IMR-90 (cell line): ENCODE results near the gene SCPEP1. TPM values are rescaled to one million over a fixed set of nuclear protein-coding genes. Genes with fewer than 3 reads are reported as not detected.
A peak's percentile ranks its signal among the peaks of the same experiment; 100 is the strongest.

ENCODE experiments used
- ATAC-seq: fragments of 200-7000 bp; cut with Tn5 transposase; 2 replicates; pipeline ENCODE4 v1.9.1; 2020; ENCODE audit warnings: low read depth, mild to moderate bottlenecking, moderate library complexity
- BruUV-seq: library from RNA; stranded (reverse); fragments of 400-500 nt; replicated peaks from 2 replicates; lab custom pipeline; 2021; lab: Mats Ljungman, UMichigan
- CTCF ChIA-PET: fragments of 300-600 bp; formaldehyde crosslinking; extraction: SDS; loops from one replicate; lab custom pipeline; 2021; ENCODE audit warnings: antibody characterized with exemption; lab: Yijun Ruan, JAX
- POLR2A ChIA-PET: fragments of 300-600 bp; sonication (Branson Sonifier 250); formaldehyde crosslinking; loops from one replicate; lab custom pipeline; 2022; ENCODE audit warnings: antibody characterized with exemption; ENCODE audit not compliant: unreplicated experiment; lab: Charles Lee
- DNase-seq: peaks from one replicate; pipeline ENCODE4 v3.0.0; 2013
- H2AFZ ChIP-seq: replicated peaks from 2 replicates; pipeline ENCODE3; 2013; ENCODE audit warnings: low read length, mild to moderate bottlenecking; ENCODE audit not compliant: poor library complexity
- H2AK5ac ChIP-seq: 2 replicates; pipeline ENCODE4 v1.6.1; 2013; ENCODE audit warnings: low read depth, low read length, inconsistent platforms
- H2AK9ac ChIP-seq: replicated peaks from 2 replicates; pipeline ENCODE3; 2013; ENCODE audit warnings: mild to moderate bottlenecking, low read depth, low read length, moderate library complexity; ENCODE audit not compliant: poor library complexity
- H2BK120ac ChIP-seq: 2 replicates; pipeline ENCODE4 v1.6.1; 2013; ENCODE audit warnings: low read depth, low read length, inconsistent platforms
- H2BK15ac ChIP-seq: 3 replicates; pipeline ENCODE4 v1.6.1; 2013; ENCODE audit warnings: low read depth, low read length, inconsistent platforms
- H2BK20ac ChIP-seq: 2 replicates; pipeline ENCODE4 v1.6.1; 2013; ENCODE audit warnings: low read depth, mild to moderate bottlenecking, inconsistent platforms, low read length, moderate library complexity
- H2BK5ac ChIP-seq: 2 replicates; pipeline ENCODE4 v1.6.1; 2013; ENCODE audit warnings: mild to moderate bottlenecking, low read depth, low read length, inconsistent platforms; ENCODE audit not compliant: poor library complexity, severe bottlenecking
- H3K14ac ChIP-seq: replicated peaks from 2 replicates; pipeline ENCODE4 v1.6.1; 2013; ENCODE audit warnings: low read depth, low read length, inconsistent platforms
- H3K18ac ChIP-seq: 2 replicates; pipeline ENCODE4 v1.6.1; 2013; ENCODE audit warnings: low read depth, low read length, control low read depth
- H3K23ac ChIP-seq: 2 replicates; pipeline ENCODE4 v1.6.1; 2013; ENCODE audit warnings: low read depth, low read length, inconsistent platforms
- H3K27ac ChIP-seq: 2 replicates; pipeline ENCODE4 v1.5.1; 2013; ENCODE audit warnings: mild to moderate bottlenecking, control low read depth, low read length; ENCODE audit not compliant: insufficient read depth
- H3K27me3 ChIP-seq: 2 replicates; pipeline ENCODE4 v1.6.1; 2013; ENCODE audit warnings: low read length; ENCODE audit not compliant: control insufficient read depth, insufficient read depth
- H3K36me3 ChIP-seq: 2 replicates; pipeline ENCODE4 v1.6.1; 2013; ENCODE audit warnings: low read length, mixed read lengths; ENCODE audit not compliant: control insufficient read depth, insufficient read depth
- H3K4ac ChIP-seq: 2 replicates; pipeline ENCODE4 v1.6.1; 2013; ENCODE audit warnings: low read depth, low read length, inconsistent platforms
- H3K4me1 ChIP-seq: 2 replicates; pipeline ENCODE4 v1.6.1; 2013; ENCODE audit warnings: low read length, mixed read lengths; ENCODE audit not compliant: control insufficient read depth, insufficient read depth
- H3K4me2 ChIP-seq: 2 replicates; pipeline ENCODE4 v1.6.1; 2013; ENCODE audit warnings: low read depth, mild to moderate bottlenecking, control low read depth, low read length, moderate library complexity
- H3K4me3 ChIP-seq: 2 replicates; pipeline ENCODE4 v1.5.1; 2013; ENCODE audit warnings: low read depth, mild to moderate bottlenecking, control low read depth, low read length, moderate library complexity; ENCODE audit not compliant: insufficient read depth
- H3K56ac ChIP-seq: 2 replicates; pipeline ENCODE4 v1.6.1; 2013; ENCODE audit warnings: low read length, inconsistent platforms; ENCODE audit not compliant: insufficient read depth; ENCODE audit errors: extremely low read depth
- H3K79me1 ChIP-seq, 2 experiments: 2 replicates each; pipeline ENCODE4 v1.6.1; 2013; ENCODE audit warnings: low read length in 2 of 2, inconsistent platforms in 1 of 2, low read depth in 1 of 2
- H3K9ac ChIP-seq: 2 replicates; pipeline ENCODE4 v1.6.1; 2013; ENCODE audit warnings: low read depth, low read length, control low read depth
- H3K9me1 ChIP-seq: 2 replicates; pipeline ENCODE4 v1.6.1; 2013; ENCODE audit warnings: low read length, inconsistent platforms; ENCODE audit not compliant: insufficient read depth
- H3K9me3 ChIP-seq: 2 replicates; pipeline ENCODE4 v1.6.1; 2013; ENCODE audit warnings: low read length; ENCODE audit not compliant: control insufficient read depth, insufficient read depth
- H4K20me1 ChIP-seq: 2 replicates; pipeline ENCODE4 v1.6.1; 2013; ENCODE audit warnings: low read length, inconsistent platforms; ENCODE audit not compliant: insufficient read depth
- H4K5ac ChIP-seq: 2 replicates; pipeline ENCODE4 v1.6.1; 2013; ENCODE audit warnings: mild to moderate bottlenecking, low read depth, low read length, control low read depth
- H4K8ac ChIP-seq, 2 experiments: 2 replicates each; pipeline ENCODE4 v1.6.1; 2013; ENCODE audit warnings: low read depth in 2 of 2, low read length in 2 of 2, control low read depth in 1 of 2, inconsistent platforms in 1 of 2
- H4K91ac ChIP-seq: 2 replicates; pipeline ENCODE4 v1.6.1; 2013; ENCODE audit warnings: low read depth, low read length, inconsistent platforms; ENCODE audit not compliant: insufficient read depth
- BHLHE40 ChIP-seq: fragments of 150-350 bp; IDR thresholded peaks from 2 replicates; pipeline ENCODE4 v1.6.1; 2016; ENCODE audit warnings: mild to moderate bottlenecking, low read depth, low read length
- CEBPB ChIP-seq: IDR thresholded peaks from 2 replicates; pipeline ENCODE4 v1.6.1; 2012; ENCODE audit warnings: low read depth, low read length, improper control_type of control experiment
- CHD1 ChIP-seq: IDR thresholded peaks from 2 replicates; pipeline ENCODE4 v1.6.1; 2012; ENCODE audit warnings: low read depth, low read length, improper control_type of control experiment
- CTCF ChIP-seq: conservative IDR thresholded peaks from 2 replicates; pipeline ENCODE4 v1.5.1; 2012; ENCODE audit warnings: mild to moderate bottlenecking, low read depth, low read length, improper control_type of control experiment
- FOS ChIP-seq: fragments of 150-350 bp; IDR thresholded peaks from 2 replicates; pipeline ENCODE4 v1.6.1; 2016; ENCODE audit warnings: low read depth, low read length
- MAFK ChIP-seq: IDR thresholded peaks from 2 replicates; pipeline ENCODE4 v1.6.1; 2012; ENCODE audit warnings: low read depth, low read length, improper control_type of control experiment
- MAZ ChIP-seq: IDR thresholded peaks from 2 replicates; pipeline ENCODE4 v1.6.1; 2012; ENCODE audit warnings: low read depth, mild to moderate bottlenecking, low read length, improper control_type of control experiment, moderate library complexity, borderline replicate concordance
- MXI1 ChIP-seq: IDR thresholded peaks from 2 replicates; pipeline ENCODE4 v1.6.1; 2012; ENCODE audit warnings: low read depth, mild to moderate bottlenecking, low read length, moderate library complexity, borderline replicate concordance
- NFE2L2 ChIP-seq: fragments of 150-350 bp; IDR thresholded peaks from 2 replicates; pipeline ENCODE4 v1.6.1; 2016; ENCODE audit warnings: low read depth, mild to moderate bottlenecking, low read length
- POLR2A ChIP-seq: IDR thresholded peaks from 2 replicates; pipeline ENCODE4 v1.6.1; 2012; ENCODE audit warnings: mild to moderate bottlenecking, low read depth, low read length
- RAD21 ChIP-seq: IDR thresholded peaks from 2 replicates; pipeline ENCODE4 v1.6.1; 2012; ENCODE audit warnings: low read length, improper control_type of control experiment
- RCOR1 ChIP-seq: IDR thresholded peaks from 2 replicates; pipeline ENCODE4 v1.6.1; 2012; ENCODE audit warnings: mild to moderate bottlenecking, low read length, improper control_type of control experiment; ENCODE audit not compliant: insufficient replicate concordance
- RFX5 ChIP-seq: IDR thresholded peaks from 2 replicates; pipeline ENCODE4 v1.8.0; 2012; ENCODE audit warnings: low read depth, mild to moderate bottlenecking, low read length, moderate library complexity
- SMC3 ChIP-seq: fragments of 150-350 bp; IDR thresholded peaks from 2 replicates; pipeline ENCODE4 v1.6.1; 2016; ENCODE audit warnings: low read depth, mild to moderate bottlenecking, antibody characterized with exemption, low read length, moderate library complexity
- WGBS, 2 experiments: methylation state at CpG; one replicate each; pipeline versions ENCODE4 v1.1.5 to v1.1.7; 2013; ENCODE audit warnings: missing lambda C conversion rate in 2 of 2; ENCODE audit not compliant: insufficient read length in 1 of 2; ENCODE audit errors: extremely low coverage in 2 of 2; 5-methylcytosine and 5-hydroxymethylcytosine counted together
- dilution Hi-C: fragments of 300-500 bp; cut with HindIII; formaldehyde crosslinking; loops from one replicate; pipeline ENCODE4 v1.14.3; 2018; ENCODE audit warnings: low sequenced_read_pairs; ENCODE audit not compliant: unreplicated experiment
- in situ Hi-C: fragments of 300-500 bp; cut with MboI; formaldehyde crosslinking; loops from 3 replicates; pipeline ENCODE4 v1.14.3; 2019; ENCODE audit warnings: low sequenced_read_pairs, inconsistent platforms, mixed read lengths
- intact Hi-C: fragments of 100-400 bp; cut with micrococcal nuclease; formaldehyde crosslinking; loops from 2 replicates; pipeline ENCODE4 v1.10.0; 2022
- polyA plus RNA-seq, 3 experiments: library from polyadenylated mRNA; depleted of rRNA; stranded (reverse); fragments of >200 nt; gene quantifications; 2 replicates each; pipeline ENCODE4 v1.2.3, GENCODE V29; 2012; ENCODE audit warnings: low replicate concordance in 1 of 3
- total RNA-seq: library from RNA; depleted of rRNA; stranded (reverse); fragments of >200 nt; gene quantifications from 2 replicates; pipeline ENCODE4 v1.2.3, GENCODE V29; 2012
- TF ChIP-seq, protein P1 (sequence below): fragments of 150-350 bp; IDR thresholded peaks from 2 replicates; pipeline ENCODE4 v1.6.1; 2016; ENCODE audit warnings: low read depth, mild to moderate bottlenecking, low read length, moderate library complexity, borderline replicate concordance
- TF ChIP-seq, protein P2 (sequence below): fragments of 150-350 bp; IDR thresholded peaks from 2 replicates; pipeline ENCODE4 v1.6.1; 2017; ENCODE audit warnings: mild to moderate bottlenecking, antibody characterized with exemption, low read length, low read depth

The SCPEP1 gene
- total and polyA plus RNA-seq, 2 of the 4 experiments (the other 2 are of a cell fraction) = 16.5 to 32.1 TPM

- H3K56ac ChIP-seq = no peak overlapping the region
- no peak overlapping the region for H2BK15ac ChIP-seq
- intact Hi-C loops = no loop called here
- peak; percentile 26 for DNase-seq
- no peak overlapping the region for H3K4me3 ChIP-seq
- no peak overlapping the region for H2BK5ac ChIP-seq
- CTCF ChIA-PET = no interaction called here
- H3K79me1 ChIP-seq = no peaks in the 10 kb centered on the region
- dilution Hi-C loops = no loop called here
- H3K36me3 ChIP-seq = 0 out of 2 replicates have a peak, but pooled peaks cover 6% of the 10 kb centered on the region
- H3K9ac ChIP-seq = no peak overlapping the region
- H4K5ac ChIP-seq = no peak overlapping the region
- H3K4ac ChIP-seq = no peak overlapping the region
- TF ChIP-seq SMC3 = no peak
- TF ChIP-seq RCOR1 = no peak
- TF ChIP-seq CEBPB = no peak
- TF ChIP-seq RAD21 = no peak
- TF ChIP-seq MAZ = no peak
- no peak for TF ChIP-seq MXI1
- no peak for TF ChIP-seq NFE2L2
- no peak for TF ChIP-seq BHLHE40
- TF ChIP-seq, protein P1, sequence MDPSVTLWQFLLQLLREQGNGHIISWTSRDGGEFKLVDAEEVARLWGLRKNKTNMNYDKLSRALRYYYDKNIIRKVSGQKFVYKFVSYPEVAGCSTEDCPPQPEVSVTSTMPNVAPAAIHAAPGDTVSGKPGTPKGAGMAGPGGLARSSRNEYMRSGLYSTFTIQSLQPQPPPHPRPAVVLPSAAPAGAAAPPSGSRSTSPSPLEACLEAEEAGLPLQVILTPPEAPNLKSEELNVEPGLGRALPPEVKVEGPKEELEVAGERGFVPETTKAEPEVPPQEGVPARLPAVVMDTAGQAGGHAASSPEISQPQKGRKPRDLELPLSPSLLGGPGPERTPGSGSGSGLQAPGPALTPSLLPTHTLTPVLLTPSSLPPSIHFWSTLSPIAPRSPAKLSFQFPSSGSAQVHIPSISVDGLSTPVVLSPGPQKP = no peak
- no peak for TF ChIP-seq FOS
- no peak for TF ChIP-seq MAFK
- no peak for TF ChIP-seq CTCF
- TF ChIP-seq, protein P2, sequence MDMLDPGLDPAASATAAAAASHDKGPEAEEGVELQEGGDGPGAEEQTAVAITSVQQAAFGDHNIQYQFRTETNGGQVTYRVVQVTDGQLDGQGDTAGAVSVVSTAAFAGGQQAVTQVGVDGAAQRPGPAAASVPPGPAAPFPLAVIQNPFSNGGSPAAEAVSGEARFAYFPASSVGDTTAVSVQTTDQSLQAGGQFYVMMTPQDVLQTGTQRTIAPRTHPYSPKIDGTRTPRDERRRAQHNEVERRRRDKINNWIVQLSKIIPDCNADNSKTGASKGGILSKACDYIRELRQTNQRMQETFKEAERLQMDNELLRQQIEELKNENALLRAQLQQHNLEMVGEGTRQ = no peak
- TF ChIP-seq RFX5 = no peak
- TF ChIP-seq CHD1 = no peak
- no peak for TF ChIP-seq POLR2A
- no peak overlapping the region for H2BK20ac ChIP-seq
- H4K20me1 ChIP-seq = no peaks in the 10 kb centered on the region
- no TSS peak for BruUV-seq
- no peak overlapping the region for H2BK120ac ChIP-seq
- H4K91ac ChIP-seq = no peak overlapping the region
- no peaks in the 10 kb centered on the region for H3K4me1 ChIP-seq
- no peak overlapping the region for H2AK5ac ChIP-seq
- no peak for ATAC-seq
- no peaks in the 10 kb centered on the region for H3K9me1 ChIP-seq
- H3K27me3 ChIP-seq = no peaks in the 10 kb centered on the region
- POLR2A ChIA-PET = no interaction called here
- no peak overlapping the region for H3K14ac ChIP-seq
- no peak overlapping the region for H3K18ac ChIP-seq
- H4K8ac ChIP-seq = no peak overlapping the region
- no peak overlapping the region for H2AK9ac ChIP-seq
- WGBS, 2 experiments = 80% methylated on average over 1 of the region's 4 CpGs; no CpG with 5 or more reads in 1 of the 2 experiments
- H2AFZ ChIP-seq = no peak overlapping the region
- no peak overlapping the region for H3K4me2 ChIP-seq
- H3K9me3 ChIP-seq = no peaks in the 10 kb centered on the region
- H3K23ac ChIP-seq = no peak overlapping the region
- H3K27ac ChIP-seq = no peak overlapping the region
- in situ Hi-C loops = no loop called here
These were observed 16.3 kb downstream of the SCPEP1 start for GRCh38 chr17:56994009-56994792.
